Testis (tissue), 3 donors: ENCODE measurements around the gene TNFAIP1. TPM values are rescaled to one million over a fixed set of nuclear protein-coding genes. Genes with fewer than 3 reads are reported as not detected.

Experiments
- DNase-seq: peaks from one replicate; pipeline ENCODE4 v3.0.0-alpha.2; 2019
- H3K27ac ChIP-seq, 2 donors: fragments of 200-600 bp; sonication (generic); one replicate each; pipeline ENCODE4 v1.5.1; 2019
- H3K27me3 ChIP-seq: fragments of 200-600 bp; sonication (generic); one replicate; pipeline ENCODE4 v1.5.1; 2019
- H3K36me3 ChIP-seq: fragments of 200-600 bp; sonication (generic); one replicate; pipeline ENCODE4 v1.5.1; 2017; ENCODE audit warnings: low read depth; ENCODE audit errors: missing control alignments
- H3K4me1 ChIP-seq: fragments of 200-600 bp; sonication (generic); one replicate; pipeline ENCODE4 v1.5.1; 2019
- H3K4me3 ChIP-seq, 2 donors: fragments of 200-600 bp; sonication (generic); one replicate each; pipeline ENCODE4 v1.5.1; 2017 to 2019
- H3K9me3 ChIP-seq: fragments of 200-600 bp; sonication (generic); one replicate; pipeline ENCODE4 v1.5.1; 2017
- POLR2A ChIP-seq: fragments of 450-650 bp; IDR thresholded peaks from one replicate; pipeline ENCODE4 v1.6.1; 2017; ENCODE audit warnings: antibody characterized with exemption, mild to moderate bottlenecking, moderate library complexity
- WGBS, 2 donors: methylation state at CpG; one replicate each; pipeline ENCODE4 v1.1.5; 2018; 5-methylcytosine and 5-hydroxymethylcytosine counted together
- intact Hi-C: fragments of 100-400 bp; cut with DNase I; formaldehyde crosslinking; loops from one replicate; pipeline ENCODE4 v1.15.1; 2023; ENCODE audit warnings: low total_unique reads
- polyA plus RNA-seq: library from polyadenylated mRNA; stranded (reverse); fragments of 350-450 nt; fragmentation: Illumina TruSeq; extraction: RNeasy Lipid Tissue Mini Kit (QIAGEN cat#74804); gene quantifications from one replicate; pipeline ENCODE4 v1.2.3, GENCODE V29; 2014; ENCODE audit warnings: low read depth, low replicate concordance; ENCODE audit not compliant: insufficient read depth
- total RNA-seq, 2 donors: library from RNA; depleted of rRNA; stranded (reverse); fragments of >200 nt; gene quantifications; one replicate each; pipeline ENCODE4 v1.2.3, GENCODE V29; 2016
- TF ChIP-seq, protein P1 (sequence below), 3 experiments: fragments of 450-650 bp in 2 of 3; fragments of 200-600 bp in 1 of 3; sonication (generic) in 1 of 3; IDR thresholded peaks; one replicate each; pipeline ENCODE4 v1.5.1; 2016 to 2019; ENCODE audit warnings: antibody characterized with exemption in 3 of 3, mild to moderate bottlenecking in 2 of 3, moderate library complexity in 1 of 3

Gene TNFAIP1
- total and polyA plus RNA-seq, 3 donors from 2014 or later, result 41.8 to 65.7 (median 42.9) TPM

DNA sequence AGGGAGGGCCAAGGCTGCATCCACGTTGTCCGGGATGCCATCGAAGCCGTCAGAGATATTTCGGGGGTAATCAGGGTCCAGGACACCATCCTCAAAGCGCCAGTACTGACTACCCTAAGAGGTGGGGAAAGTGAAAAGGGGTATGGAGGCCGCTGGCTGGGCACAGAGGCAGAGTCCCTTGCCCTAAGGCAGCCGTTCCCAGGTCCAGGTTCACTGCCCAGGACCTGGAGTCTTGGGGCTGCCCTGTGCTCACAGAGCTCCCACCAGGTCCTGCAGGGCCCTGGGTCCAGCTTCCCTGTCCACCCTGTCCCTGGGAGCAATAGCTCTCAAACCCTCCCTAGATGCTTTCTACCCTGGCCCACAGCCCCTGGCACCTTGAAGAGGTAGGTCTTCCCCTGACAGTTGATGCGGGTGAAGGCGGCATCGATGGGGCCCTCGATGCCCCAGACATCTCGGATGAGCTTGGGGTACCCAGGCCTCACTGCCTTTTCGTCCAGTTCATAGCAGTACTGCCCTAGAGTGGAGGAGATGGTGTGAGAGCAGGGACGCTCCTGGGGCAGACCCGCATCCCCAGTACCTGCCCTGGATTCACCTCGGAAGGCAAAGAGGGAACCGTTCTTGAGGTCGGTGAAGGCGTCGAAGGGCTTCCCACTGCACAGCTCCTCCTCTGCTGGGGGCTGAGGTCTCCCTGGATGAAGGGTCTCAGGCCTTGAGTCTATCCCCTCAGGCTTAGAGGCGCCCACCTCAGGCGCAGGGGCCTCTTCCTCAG, 33.5 kb downstream of the TNFAIP1 start:
- Histone ChIP-seq H3K27me3 (no peaks in the 10 kb centered on the region), H3K27ac (no peak overlapping the region), H3K4me3 (no peak overlapping the region), H3K9me3 (no peaks in the 10 kb centered on the region), H3K36me3 (no peaks in the 10 kb centered on the region), H3K4me1 (peaks cover 28% of the 10 kb centered on the region)
- 93 to 95% methylated on average over 10 to 23 of the region's 23 CpGs for WGBS, 2 donors
- DNase-seq, result no peak
- intact Hi-C loops, result no loop called here
- TF ChIP-seq, protein P1, sequence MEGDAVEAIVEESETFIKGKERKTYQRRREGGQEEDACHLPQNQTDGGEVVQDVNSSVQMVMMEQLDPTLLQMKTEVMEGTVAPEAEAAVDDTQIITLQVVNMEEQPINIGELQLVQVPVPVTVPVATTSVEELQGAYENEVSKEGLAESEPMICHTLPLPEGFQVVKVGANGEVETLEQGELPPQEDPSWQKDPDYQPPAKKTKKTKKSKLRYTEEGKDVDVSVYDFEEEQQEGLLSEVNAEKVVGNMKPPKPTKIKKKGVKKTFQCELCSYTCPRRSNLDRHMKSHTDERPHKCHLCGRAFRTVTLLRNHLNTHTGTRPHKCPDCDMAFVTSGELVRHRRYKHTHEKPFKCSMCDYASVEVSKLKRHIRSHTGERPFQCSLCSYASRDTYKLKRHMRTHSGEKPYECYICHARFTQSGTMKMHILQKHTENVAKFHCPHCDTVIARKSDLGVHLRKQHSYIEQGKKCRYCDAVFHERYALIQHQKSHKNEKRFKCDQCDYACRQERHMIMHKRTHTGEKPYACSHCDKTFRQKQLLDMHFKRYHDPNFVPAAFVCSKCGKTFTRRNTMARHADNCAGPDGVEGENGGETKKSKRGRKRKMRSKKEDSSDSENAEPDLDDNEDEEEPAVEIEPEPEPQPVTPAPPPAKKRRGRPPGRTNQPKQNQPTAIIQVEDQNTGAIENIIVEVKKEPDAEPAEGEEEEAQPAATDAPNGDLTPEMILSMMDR (IDR thresholded peaks at IDR 0.05), result no peak
- no peak for TF ChIP-seq POLR2A

GRCh38 chr17:28369684-28370034, 34.1 kb downstream of the TNFAIP1 start:
- intact Hi-C loops, result no loop called here
- Histone ChIP-seq H3K36me3 (no peaks in the 10 kb centered on the region), H3K27me3 (no peaks in the 10 kb centered on the region), H3K27ac (no peak overlapping the region), H3K4me1 (peaks cover 28% of the 10 kb centered on the region), H3K4me3 (no peak overlapping the region), H3K9me3 (no peaks in the 10 kb centered on the region)
- WGBS, 2 donors, result 65 to 79% methylated on average over 9 to 10 of the region's 10 CpGs
- DNase-seq, result no peak
- no peak for TF ChIP-seq POLR2A
- TF ChIP-seq, protein P1 (IDR thresholded peaks at IDR 0.05), result no peak

DNA sequence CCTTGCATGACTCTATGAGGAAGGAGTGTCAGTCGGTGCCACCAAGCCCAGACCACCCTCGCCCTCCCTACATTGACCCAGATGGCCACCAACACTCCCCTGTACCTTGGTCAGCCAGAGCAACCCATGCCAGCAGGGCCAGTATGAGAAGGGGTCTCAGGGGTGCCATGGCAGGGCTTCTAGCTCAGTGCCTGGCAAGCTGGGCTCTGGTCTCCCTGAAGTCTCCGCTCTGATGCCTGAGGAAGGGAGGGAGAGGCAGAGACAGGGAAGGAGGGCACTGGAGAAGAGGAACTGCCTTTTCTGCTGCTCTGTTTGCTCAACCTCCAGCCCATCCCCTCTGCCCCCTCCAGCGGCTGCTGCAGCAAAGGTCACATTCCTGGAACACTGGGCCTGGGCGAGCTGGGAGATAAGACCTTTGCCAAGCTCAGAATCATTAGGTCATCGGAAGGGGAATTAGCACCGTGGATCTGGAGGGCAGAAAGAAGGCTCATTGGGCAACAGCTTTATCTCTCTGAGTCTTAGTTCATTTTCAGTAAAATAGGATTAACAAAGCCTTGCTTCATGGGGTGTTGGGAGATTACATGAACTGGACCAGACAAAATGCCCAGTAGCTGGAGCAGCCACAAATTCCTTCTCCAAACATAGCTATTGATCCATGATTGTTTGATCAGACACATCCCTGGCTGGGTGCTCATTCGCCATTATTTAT, 34.6 kb downstream of the TNFAIP1 start, which contains the start of gene VTN:
VTN (minus strand) TSS at position 273 of the 709 bp plus-strand sequence; CDS start at position 169, 104 bp downstream.
- no peaks in the 10 kb centered on the region for H3K9me3 ChIP-seq
- intact Hi-C loops, result no loop called here
- TF ChIP-seq POLR2A, result no peak
- TF ChIP-seq, protein P1 (IDR thresholded peaks at IDR 0.05), result no peak
- 30 to 50% methylated on average over 8 of the region's 8 CpGs for WGBS, 2 donors
- H3K27ac ChIP-seq, result peak within 1 kb of the TSS; percentile 7 to 58
- DNase-seq, result peak; percentile 59
- no peaks in the 10 kb centered on the region for H3K36me3 ChIP-seq
- peak within 1 kb of the TSS; percentile 45 to 51 for H3K4me3 ChIP-seq
- H3K27me3 ChIP-seq, result no peaks in the 10 kb centered on the region
- H3K4me1 ChIP-seq, result peaks cover 28% of the 10 kb centered on the region

DNA sequence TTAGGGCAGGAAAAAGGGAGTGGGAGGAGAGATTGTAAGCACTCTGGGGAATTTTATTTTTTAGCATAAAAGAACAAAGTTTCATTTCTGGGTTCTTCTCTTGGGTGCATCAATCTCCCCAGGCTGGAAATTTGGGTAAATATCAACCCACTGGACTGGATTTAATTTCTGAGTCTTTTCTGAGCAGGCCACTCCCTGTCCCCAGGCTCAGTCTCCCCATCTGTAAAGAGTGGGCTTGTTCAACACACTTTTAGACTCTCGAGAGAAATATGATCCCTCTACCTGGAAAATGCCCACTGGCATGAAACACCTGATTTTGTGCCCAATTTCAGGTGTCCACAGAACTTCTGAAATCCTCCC, 35.2 kb downstream of the TNFAIP1 start:
- Histone ChIP-seq H3K27ac (peak overlapping the region; percentile 7 to 58), H3K9me3 (no peaks in the 10 kb centered on the region), H3K4me3 (no peak overlapping the region), H3K27me3 (no peaks in the 10 kb centered on the region), H3K36me3 (no peaks in the 10 kb centered on the region), H3K4me1 (peaks cover 28% of the 10 kb centered on the region)
- intact Hi-C loops, result no loop called here
- DNase-seq, result no peak
- TF ChIP-seq, protein P1 (IDR thresholded peaks at IDR 0.05), result no peak
- TF ChIP-seq POLR2A, result no peak
- WGBS, 2 donors, result 47 to 63% methylated on average over 1 of the region's 1 CpG
